DMS153 treated with DMSO at 0.1 percent for 48 hours (cell line): Measurements from ENCODE around the gene FRMPD4.

Source experiments
- DNase-seq: peaks from one replicate; lab custom pipeline; 2025; ENCODE audit not compliant: unreplicated experiment; lab: John Stamatoyannopoulos, UW

FRMPD4 gene

DNA sequence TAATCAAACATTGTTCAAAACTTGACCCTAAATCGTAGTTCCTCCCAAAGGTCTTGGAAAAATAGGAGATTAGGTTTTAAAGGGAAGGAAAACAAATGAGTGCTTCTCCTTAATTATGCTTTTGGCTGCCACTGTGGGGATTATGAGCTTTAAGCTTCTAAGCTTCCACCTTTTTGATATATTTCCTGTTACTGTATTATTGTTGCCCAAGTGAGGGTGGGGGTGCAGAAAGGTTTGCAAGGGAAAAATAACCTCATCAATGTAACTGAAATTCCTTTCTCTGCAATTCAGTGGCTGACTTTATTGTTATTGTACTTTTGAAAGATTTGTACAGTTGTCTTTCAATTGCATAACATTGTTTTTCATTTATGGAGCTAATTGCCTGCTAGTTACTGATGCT, 285.1 kb downstream of the FRMPD4 start:
- no peak for DNase-seq

DNA sequence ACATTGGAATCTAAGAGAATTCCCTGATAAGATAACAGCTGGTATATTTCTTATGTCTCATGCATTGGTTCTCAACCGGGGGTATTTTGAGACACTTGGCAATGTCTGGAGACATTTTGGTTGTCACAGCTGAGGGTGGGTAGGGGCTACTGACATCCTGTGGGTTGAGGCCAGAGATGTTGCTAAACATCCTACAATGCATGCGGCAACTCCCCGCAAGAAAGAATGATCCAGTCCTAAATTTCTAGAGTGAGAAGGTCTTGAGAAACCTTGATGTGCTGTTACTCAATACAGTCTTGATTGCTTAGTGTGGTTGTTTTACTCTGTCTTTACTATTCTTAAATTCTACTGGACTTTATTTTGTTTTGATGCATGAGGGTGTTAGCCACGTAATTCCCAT, 287.2 kb downstream of the FRMPD4 start:
- no peak for DNase-seq

DNA sequence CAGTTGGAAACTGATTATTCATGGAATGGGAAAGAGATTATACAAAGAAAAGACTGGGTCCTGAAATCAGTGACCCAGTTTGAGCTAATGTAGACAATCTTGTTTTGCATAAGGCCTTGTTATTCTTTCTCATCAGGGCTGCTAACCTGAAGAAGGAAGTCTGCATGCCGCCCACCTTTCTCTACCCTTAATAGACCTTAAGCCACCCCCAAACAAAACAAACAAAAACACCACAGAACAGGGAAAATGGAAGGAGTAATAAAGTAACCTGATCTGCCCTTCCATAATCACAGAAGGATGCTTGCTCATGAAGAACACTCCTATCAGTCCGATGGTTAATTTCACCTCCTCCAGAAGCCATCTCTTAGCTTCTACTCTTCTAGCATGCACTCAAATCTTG, 288.1 kb downstream of the FRMPD4 start:
- DNase-seq: no peak

DNA sequence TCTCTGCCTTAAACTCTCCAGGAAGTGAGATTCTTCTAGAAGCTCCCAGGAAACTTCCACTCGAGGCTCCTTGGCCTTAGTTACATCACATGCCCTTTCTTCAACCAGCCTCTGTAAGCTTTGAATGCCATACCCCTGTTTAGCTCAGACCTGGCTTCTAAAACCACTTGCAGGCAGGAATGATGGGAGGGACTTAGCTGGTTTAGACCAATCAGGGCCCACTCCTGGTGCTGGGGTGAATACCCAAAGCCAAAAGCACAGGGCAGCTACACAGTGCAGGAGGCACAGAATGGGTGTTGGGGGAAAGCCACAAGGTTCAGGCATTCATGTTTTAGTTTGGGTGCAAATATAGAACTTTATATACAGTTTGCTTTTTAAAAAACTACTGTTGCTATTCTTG, 296.2 kb downstream of the FRMPD4 start:
- DNase-seq: no peak

DNA sequence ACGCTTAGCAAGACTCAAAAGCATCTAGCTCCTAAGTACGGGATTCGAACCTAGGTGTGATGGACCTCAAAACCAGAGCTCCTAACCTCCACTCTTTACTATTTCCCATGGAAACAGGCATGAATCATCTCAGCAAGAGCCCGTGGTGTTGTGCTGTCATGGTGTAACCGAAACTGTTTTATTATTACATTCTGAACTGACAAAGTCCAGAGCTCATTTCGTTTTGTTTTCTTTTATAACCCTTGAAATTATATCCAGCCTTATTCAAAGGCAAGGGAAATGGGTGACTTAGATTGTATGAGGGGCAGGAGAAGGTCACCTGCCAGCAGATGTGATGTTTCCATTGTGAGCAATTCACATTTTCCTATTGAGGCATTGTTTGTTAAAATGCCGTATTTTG, 301.1 kb downstream of the FRMPD4 start:
- DNase-seq: no peak

DNA sequence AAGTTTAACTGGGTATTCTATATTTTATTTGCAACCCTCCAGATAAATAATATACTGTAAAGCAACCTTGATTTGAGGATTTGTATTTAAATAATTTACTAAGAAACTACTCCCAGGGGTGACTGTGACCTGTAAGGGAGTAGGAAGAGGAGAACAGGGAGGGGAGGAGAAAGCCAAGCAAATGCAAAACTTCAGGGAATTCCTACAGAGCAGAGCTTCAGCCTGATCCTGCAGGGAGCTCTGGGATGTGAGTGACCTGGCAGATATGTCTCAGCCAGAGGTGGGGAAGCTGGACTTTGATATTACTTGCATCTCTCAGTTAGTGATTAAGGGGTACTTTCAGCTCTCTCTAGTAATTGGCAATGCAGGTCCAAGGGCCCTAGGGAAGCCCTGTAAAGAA, 302.0 kb downstream of the FRMPD4 start:
- no peak for DNase-seq

DNA sequence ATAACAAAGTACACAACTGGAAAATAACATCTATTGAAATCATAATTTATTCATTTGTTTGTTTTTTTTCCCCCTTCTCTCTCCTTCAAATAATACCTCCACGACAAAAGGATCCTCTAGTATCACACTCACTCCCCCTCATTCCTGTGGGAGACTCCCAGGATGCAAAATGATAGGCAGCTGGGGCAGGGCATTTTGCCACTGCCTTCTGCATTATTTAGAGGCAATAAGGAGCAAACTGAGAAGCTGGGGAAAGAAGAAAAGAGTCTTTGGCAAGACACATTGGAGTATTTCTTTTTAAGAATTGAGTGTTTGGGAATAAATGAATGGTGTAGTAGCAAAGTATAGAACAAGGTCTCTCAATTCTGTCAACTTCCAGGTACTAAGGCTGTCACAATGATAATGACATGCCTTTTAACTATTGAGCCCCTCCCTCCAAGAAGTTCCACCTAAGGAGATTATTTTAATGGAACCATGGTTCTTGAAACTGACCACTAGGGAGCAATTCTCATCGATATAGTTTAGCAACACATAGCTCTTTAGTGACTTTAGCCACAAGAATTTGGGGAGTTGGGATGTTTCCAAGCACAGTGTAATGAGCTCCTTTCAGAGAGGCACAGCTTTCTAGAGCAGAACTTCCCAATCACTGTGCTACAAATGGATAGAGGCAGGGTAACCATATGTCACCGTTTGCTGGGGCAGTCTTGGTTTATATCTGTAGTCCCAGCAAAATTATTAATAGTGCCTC, 303.3 kb downstream of the FRMPD4 start:
- no peak for DNase-seq

DNA sequence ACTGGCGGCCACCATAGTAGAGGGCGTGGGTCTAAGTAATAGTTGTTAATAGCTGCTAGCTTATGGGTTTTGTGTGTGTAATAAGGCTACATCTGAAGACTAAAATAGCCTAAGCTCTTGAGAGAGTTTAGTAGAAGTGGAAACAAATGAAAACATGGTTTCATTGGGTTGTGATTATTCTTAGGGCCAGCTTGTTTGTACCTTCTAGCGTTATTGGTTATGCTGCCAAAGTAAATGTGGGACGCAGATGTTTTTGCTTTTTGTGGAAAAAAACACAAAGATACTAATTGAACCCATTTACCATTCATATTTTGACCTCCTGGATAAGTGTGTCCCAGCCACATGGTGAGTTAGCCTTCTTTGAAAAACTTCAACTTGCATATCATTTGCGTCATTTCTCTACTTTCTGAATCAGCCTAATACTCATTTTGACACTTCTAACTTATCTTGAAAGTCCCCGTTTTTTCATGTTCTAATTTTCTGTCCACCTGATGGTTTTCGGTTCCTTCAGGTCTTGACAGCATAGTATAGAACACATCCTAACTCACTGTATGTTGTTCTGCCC, 305.3 kb downstream of the FRMPD4 start:
- no peak for DNase-seq

DNA sequence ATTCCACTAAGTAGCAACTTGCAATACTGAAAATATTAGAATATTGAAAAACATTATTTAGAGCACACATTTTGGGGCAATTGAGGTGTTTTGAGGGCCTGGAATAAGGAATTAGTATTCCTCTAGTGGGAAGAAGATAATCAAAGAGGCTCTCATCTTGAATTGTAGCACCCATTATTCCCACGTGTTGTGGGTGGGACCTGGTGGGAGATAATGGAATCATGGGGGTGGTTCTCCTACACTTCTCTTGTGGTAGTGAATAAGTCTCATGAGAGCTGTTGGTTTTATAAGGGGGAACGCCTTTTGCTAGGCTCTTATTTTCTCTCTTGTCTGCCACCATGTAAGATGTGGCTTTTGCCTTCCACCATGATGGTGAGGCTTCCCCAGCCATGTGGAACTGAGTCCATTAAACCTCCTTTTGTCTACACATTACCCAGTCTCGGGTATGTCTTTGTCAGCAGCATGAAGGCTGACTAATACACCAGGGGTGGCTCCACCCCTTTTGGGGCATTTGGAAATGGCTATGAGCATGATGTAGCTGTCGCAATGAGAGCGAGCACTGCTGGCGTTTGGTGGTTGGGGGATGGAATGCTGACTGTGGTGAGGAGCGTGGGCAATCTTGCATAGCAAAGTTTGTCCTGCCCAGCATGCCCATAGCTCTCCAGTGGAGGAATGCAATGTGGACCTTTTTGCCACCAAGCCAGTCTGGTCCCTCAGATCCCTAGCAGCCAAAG, 308.2 kb downstream of the FRMPD4 start:
- no peak for DNase-seq

DNA sequence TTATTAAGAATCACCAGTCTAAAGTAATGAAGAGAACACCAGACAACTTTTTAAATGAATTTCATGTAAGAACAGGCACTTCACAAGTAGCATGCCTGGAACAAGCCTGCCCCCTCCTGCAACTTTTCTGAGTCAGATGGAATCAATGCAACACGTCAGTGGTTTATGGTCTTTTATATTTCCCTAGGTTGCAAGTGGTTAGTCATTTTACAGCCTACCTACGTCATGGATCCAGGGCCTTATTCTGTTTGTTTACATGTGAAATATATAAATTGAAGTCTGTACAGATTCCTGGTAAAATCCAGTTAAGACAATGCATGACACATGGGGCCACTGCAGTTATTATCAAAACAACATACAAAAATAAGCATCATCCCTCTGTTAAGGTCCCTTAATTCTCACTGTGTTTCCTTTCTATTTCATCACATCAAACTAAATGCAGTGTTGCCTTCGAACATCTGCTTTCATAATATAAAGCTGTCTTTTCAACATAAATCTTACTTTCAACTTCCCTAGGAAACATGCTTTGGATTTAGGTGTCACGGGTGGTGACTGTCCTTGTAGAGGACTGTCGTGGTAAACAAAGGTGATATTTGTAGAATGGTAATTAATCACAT, 309.3 kb downstream of the FRMPD4 start:
- DNase-seq: no peak

DNA sequence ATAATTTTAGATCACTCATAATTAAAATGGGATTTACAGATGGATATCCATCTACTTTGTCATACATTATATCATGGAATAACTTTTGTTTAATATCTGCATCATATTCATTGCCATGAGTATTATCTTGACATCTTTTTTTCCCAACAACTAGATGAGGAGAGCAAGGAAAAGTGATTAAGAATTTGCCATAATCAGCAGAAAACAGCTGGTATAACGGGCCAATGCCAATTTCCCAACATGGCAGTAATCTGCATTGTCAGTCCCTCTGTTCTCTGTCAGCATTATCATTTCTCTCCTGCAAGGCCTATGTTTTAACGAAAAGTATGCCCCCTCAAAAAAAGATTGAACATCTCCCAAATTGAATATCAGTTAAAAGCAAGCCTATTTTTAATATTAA, 314.0 kb downstream of the FRMPD4 start:
- DNase-seq: no peak

DNA sequence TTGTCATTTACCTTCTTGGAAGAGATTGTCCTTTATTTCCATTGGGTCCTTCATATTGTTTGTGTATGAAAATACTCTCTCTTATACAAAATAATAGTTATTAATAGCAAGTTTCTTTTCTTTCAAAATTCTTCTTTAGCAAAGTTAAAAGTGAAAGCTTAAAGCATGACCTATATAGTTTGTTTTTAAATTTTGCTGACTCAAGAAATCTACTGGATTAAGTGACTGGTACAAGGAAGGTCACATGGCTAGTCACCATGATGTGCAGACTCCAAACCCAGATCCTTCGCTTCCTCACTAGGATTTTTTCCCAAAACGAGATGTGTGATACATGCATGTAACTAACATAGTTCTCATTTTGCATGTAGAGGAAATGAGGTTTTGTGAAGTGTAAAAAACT, 322.7 kb downstream of the FRMPD4 start:
- no peak for DNase-seq

DNA sequence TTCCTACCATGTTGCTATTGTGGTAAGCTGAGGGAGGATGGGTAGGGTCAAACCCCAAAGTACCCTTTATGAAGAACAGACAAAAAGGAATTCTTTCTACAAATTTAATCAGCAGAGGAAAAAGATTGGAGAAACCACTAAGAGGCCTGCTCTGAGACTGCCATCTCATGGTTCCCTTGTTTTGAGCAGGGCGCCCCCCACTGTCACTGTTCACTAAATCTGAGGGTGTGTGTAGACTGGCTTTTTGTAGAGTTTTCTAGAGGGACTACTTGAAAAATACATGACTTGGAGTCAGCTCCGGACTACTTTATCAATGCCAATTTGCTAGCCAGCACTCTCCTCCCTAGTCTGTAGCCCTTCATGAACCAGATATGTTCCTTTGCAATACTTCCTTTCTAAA, 324.8 kb downstream of the FRMPD4 start:
- DNase-seq: no peak

DNA sequence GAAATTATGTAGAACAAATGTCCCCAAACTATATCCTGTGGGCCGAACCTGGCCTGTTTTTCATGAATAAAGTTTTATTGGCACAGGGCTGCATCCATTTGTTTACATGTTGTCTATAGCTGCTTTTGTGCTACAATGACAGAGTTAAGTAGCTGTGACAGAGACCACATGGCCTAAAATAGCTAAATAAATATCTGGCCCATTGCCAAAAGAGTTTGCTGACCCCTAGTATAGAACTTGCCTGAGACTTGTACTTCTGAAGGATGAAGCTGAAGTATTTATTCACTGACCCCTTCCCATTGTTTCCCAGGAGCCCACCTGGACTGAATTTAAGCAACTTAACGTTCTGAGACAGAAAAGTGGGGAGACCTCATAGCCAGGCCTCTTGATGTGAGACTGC, 325.6 kb downstream of the FRMPD4 start:
- DNase-seq: no peak

DNA sequence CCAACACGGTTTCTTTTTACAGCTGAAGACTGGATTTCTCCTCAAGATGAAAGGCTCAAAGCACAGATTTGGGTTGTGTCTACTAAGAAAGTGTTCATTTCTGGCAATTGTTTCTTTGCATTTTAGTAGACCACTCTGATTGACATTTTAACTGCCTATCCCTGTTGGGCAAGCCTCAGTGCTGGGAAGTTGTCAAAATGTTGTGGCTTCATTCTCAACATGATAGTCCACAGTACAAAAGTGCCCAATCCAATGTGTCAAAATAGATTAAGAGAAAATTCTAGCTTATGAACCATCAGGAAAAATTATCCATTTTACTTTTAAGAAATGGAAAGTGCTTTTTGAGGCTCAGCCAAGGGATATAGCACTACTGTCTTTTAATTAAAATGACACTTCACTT, 329.0 kb downstream of the FRMPD4 start:
- no peak for DNase-seq

DNA sequence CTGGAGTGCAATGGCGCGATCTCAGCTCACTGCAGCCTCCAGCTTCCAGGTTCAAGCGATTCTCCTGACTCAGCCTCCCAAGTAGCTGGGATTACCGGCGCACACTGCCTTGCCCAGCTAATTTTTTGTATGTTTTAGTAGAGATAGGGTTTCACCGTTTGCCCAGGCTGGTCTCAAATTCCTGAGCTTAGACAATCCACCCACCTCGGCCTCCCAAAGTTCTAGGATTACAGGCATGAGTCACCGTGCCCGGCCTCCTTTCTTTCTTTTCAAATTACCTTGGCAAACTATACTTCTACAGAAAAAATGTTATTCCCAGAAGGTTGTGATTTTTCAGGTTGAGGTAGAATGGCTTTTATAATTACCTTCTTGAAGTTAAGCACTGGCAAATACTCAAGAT, 331.0 kb downstream of the FRMPD4 start:
- no peak for DNase-seq

DNA sequence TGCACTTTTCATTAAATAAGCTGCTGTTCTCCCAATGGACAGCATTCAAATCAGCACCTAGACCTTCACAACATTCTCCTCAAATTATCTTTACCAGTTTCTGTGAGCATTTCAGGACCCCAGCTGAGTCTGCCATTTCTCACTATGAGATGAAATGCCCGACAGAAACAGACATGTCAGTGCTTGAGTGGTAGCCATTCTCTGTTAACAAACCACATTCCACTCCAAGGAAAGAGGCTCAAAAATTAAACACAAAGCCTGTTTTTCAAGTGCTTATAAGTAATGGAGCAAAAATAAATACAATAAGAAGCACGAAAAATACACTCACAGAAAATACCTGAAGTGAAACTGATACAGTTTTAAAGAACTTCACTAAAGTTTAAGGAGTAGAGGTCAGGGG, 332.8 kb downstream of the FRMPD4 start:
- no peak for DNase-seq

DNA sequence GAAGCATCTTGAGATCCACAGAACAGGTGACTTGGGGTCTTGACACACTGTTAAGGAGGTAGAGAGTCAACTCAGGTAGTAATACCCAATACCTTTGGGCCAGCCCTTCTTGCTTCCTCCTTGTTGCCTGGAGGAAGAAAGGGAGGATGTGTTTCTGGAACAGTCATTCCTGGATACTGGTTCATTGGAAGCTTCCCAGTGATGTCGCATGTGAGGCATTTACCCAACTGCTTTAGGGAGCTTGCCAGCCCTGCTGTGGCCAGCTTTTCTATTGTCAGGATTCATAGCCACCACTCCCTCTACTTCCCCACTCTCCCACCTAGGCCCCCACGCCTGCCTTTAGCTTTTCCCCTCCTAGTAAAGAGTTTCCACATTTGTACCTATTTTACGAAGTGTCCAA, 342.7 kb downstream of the FRMPD4 start:
- DNase-seq: no peak

DNA sequence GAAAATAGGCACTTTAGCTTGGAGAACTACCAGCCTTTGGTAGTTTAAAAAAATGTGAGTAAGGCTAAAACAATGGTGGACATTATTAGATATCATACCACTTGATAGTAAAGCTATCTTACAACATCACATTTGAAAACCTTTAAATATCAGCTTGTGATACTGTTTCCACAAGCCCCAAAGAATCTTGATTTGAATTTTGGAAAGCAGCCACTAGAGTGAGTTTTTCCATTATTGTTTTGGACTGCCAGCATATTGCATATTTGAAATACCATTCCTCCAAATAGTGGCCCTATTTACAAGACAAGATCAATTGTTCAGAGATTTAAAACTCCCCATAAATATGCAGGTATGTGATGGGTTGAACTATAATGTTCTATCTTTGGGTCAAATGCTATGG, 349.9 kb downstream of the FRMPD4 start:
- DNase-seq: no peak

DNA sequence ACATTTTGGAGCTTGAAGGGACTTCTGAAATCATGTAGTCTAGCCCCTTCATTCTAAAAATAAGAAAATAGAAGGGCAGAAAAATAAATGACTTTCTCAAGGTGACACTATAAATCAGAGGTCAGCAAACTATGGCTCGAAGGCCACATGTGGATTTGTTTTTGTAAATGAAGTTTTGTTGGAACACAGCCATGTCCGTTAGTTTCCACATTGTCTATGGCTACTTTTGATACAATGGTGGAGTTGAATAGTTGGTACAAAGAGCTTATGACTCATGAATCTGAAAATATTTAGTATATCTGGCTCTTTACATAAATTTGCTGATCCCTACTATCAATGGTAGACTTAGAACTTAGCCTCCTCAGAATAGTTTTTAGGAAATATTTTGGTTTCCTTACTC, 350.5 kb downstream of the FRMPD4 start:
- no peak for DNase-seq

DNA sequence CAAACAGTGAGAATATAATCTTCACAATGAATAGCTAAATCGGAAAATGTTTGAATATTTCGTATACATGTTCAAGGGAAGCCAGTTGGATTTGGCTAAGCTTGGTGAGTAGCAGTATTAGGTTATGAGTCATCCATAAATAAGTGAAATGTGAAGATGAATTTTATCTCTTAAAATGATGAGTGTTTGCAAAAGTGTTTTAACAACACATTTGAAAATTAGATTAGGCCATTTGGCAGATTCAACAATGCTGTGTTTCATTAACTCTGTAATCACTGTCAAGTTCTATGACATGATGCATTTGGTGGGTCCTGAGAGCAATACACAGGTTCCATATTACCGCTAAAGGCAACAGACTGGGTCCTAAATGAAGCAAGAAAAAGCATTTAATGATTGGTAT, 351.1 kb downstream of the FRMPD4 start:
- no peak for DNase-seq
